GM18520 (cell line): ENCODE data around the gene TKTL1.

Experiments
- ATAC-seq: cut with Tn5 transposase; IDR thresholded peaks from one replicate; pipeline ENCODE4 v1.9.1; 2021; ENCODE audit not compliant: unreplicated experiment

The TKTL1 gene

DNA sequence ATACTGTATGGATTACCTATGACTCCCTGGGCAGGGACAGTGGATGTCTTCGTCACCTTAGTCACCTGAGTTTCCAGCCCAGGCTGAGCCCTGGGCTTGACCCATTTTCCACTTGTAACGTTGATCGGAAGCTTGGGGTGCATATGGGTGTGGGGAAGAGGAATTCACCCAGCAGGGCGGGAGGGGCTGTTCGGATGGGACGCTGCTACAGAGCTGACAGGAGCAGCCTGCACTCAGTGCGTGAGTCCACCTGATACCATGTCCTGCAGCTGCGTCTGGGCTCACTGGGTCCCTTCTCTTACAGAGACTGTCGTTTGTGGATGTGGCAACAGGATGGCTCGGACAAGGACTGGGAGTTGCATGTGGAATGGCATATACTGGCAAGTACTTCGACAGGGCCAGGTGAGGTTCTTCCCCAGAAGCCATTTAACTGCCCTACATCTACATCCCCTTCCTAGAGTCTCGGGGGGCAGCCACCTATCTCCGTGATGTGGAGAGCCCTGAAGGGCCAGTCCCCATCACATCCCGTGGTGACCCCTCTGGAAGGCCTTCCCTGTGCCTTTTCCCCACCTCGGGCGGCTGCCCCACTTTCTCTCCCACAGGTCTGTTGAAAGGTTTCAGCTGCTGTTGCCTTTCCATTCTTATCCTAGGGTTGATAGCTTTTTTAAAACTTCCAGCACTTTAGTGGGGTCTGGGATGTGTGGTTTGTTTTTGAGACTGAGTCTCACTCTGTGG is 13.6 kb downstream of the TKTL1 start:
- ATAC-seq = no peak

DNA sequence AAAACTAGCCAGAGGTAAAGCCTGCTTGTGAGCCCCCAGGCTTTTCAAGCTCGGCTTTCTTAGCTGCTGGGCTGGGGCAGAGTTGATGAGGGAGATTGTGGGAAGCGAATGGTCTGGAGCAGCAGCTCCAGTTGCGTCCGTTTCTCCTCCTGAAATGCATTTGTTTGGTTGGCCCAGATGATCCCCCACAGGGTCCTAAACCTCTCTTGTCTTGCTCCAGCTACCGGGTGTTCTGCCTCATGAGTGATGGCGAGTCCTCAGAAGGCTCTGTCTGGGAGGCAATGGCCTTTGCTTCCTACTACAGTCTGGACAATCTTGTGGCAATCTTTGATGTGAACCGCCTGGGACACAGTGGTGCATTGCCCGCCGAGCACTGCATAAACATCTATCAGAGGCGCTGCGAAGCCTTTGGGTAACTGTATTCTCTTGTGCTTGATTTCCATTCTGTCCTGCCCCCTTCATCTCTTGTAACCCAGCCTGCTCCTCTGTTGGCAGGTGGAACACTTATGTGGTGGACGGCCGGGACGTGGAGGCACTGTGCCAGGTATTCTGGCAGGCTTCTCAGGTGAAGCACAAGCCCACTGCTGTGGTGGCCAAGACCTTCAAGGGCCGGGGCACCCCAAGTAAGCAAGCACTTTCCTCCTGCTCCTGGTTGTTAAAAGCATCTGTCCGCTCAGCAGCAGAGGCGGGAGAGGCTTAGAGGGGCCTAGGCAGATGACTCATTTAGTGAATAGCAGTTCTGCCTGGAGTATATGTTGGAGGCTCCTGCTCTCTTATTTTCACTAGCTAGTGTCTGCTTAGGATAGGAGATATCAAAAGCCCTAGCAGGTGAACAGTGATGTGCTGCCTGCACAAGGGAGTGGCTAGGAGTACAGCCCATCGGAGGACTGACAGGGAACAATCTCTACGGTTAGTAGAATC is 15.3 kb downstream of the TKTL1 start:
- no peak for ATAC-seq

DNA sequence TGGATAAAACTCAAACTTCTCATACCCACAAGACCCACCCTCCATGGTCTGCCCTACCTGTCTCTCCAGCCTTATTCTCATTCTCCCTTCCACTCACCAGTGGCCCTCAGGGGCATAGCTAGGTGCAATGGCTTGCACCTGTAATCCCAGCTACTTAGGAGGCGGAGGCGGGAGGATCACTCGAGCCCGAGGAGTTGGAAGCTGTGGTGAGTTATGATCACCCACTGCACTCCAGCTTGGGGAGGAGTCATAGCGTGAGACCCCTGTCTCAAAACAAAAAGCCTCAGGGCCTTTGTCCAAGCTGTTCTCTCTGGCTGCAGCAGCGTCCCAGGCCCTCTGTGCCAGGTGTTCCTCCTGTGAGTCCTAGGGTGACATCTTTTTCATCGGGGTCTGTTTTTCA is 16.5 kb downstream of the TKTL1 start:
- ATAC-seq = no peak

DNA sequence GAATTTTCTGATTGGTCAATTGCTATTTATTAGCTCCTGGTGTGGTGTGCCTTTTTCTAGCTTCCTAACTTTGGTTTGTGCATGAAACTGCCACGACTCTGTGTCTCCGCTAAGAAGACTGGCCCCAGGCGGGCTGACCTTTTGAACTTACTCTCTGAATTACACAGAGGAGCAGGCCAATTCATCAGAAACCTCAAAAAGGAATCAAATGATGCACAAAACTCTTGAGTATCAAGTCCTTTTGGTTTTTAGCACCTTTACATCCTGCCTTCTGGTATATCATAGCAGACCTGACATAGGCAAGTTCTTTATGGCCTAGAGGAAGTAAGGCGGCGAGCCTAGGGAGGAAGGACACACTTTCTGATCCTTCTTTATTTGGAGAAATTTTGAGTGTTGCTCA is 17.6 kb downstream of the TKTL1 start:
- ATAC-seq = no peak

DNA sequence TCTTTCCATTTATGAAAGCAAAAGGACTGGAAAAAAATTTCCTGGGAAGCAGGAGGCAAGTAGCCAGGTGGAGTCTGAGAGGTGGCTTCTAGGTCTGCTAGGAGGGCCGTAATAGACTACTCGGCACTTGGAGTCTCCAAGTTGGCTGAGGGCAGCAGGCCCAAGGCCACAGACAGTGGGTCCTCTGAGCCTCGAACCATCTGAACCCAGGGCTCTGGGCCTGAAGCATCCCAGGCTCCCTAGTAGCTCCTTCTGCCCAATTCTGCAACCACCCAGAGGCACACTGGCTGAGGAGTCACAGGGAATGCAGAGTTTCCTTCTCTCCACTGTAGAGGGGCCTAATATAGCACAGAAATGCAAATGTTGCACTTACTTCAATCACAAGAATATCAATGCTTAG is 19.8 kb downstream of the TKTL1 start:
- ATAC-seq = no peak

DNA sequence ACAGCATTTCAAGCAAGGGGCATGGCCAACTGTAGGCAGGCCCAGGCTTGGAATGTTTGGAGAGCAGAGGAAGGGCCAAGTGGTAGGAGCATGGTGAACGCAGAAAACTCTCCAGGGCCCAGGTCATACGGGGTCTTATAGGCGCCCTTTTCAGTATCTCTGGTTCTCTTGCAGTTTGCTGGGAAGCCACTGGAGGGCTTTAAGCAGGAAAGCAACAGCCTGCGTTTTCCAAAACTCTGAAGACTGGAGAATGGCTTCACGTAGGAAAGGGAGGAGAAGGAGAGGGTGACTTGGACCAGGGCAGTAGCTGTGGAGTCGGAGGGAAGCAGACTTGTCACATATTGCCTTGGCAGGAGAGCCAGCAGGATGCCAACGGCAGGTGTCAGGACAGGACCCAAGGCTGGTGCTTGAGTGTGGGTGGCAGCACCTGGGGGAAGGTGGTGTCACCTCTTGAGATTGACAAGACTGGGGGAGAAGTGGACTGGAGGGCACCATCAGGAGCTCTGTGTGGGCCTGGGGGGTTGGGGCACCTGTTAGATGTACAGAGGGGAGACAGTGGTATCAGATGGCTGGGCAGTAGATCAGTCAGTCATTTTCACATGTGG is 21.9 kb downstream of the TKTL1 start:
- ATAC-seq = no peak

DNA sequence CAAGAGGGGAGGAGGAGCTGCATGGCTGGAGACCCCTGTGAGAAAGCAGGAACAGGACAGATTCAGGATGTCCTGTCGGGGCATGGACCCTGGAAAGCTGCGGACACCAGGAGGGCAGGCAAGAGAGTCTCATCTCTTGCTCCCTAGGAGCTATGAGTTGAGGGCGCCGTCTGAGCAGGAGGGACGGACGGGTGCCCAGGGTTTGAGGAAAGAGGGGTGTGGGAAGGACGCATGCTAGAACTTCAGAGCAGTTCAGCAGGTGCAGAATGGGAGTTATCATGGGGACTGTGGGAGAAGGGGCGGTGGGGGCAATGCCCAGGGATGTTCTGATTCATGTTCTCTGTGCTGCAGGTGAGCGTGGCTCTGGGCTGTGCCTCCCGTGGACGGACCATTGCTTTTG is 24.8 kb downstream of the TKTL1 start:
- no peak for ATAC-seq

DNA sequence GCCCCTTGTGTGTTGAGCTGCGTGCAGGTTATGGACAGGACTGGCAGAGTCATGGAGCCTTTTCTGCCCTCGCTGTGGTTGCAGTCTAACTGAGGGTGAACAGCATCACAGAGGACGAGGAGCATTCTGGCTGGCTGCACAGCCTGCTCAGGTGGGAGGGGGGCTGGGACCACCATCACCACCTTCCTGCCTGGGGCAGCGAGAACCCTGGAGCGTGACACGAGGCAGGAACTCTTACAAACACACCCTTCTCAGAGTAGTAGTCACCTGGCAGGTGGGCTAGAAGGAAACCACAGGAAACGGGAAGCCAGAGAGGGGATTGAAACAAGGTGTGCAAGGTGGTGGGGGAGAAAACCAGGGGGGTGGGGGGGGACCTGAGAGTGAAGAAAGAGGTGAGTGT is 25.6 kb downstream of the TKTL1 start:
- ATAC-seq = no peak

DNA sequence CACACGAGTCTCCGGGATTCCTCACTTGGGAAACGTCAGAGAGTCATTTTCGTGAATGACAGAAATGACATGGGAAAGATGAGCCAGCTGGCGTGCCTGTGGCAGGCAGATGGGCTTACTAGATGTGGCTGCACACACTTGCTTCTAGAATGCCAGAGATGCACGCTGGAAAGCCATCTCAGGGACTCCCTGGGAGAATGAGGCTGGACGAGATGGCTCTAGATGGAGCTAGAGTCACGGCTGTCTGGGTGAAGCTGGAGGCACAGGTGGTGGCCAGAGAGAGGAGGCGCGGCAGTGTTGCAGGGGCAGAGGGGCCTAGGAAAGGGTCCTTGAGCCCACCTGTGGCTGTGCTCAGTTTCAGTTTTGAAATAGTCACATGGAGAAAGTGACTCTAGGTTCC is 26.0 kb downstream of the TKTL1 start:
- ATAC-seq = no peak

DNA sequence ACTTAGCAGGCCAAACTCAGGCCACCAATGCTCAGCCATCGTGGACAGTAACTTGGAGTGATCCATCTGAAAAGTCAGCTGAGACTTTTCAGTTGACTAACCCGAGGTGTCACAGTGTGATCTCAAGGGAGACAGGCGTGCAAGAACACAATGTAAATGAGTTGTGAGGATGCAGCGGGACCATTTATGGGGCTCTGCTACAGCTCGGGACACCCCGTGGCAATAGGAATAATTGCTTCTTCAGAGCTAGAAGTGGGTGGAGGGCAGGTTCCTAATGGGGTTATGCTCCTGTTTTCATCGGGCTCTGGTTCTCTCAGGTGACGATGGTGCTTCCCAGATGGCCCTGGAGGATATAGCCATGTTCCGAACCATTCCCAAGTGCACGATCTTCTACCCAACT is 27.3 kb downstream of the TKTL1 start:
- ATAC-seq = no peak

DNA sequence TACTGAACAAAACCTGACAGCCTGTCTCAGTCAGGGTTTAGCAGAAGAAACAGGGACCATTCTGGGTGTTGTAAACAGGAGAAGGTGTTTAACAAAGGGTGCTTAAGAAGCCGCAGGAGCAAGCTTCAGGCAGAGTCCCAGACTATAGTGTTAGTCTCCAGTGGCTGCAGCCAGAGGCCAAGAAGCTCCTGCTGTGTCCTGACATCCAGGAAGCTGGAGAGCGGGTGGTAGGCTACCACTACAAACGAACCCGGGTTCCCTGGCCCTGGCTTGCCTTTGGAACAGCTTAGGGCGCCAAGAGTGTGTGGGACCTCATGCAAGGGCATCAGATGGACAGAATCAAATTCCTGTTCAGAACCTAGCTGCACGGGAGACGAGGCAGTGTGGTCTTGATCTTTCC is 27.9 kb downstream of the TKTL1 start:
- no peak for ATAC-seq

DNA sequence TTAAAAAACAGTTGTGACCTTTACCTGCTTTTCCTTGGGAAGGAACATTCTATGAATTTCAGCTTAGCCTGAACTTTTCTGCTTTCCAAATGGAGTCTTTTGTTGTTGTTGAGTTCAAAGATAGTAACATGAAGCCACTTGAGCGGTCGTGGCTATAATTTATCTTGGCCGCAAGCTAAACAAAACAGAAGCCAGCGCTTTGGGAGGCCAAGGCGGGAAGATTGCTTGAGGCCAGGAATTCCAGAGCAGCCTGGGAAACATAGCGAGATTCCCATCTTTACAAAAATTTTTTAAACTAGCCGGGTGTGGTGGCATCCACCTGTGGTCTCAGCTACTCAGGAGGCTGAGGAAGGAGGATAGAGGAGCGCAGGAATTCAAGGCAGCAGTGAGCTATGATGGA is 29.9 kb downstream of the TKTL1 start:
- no peak for ATAC-seq

DNA sequence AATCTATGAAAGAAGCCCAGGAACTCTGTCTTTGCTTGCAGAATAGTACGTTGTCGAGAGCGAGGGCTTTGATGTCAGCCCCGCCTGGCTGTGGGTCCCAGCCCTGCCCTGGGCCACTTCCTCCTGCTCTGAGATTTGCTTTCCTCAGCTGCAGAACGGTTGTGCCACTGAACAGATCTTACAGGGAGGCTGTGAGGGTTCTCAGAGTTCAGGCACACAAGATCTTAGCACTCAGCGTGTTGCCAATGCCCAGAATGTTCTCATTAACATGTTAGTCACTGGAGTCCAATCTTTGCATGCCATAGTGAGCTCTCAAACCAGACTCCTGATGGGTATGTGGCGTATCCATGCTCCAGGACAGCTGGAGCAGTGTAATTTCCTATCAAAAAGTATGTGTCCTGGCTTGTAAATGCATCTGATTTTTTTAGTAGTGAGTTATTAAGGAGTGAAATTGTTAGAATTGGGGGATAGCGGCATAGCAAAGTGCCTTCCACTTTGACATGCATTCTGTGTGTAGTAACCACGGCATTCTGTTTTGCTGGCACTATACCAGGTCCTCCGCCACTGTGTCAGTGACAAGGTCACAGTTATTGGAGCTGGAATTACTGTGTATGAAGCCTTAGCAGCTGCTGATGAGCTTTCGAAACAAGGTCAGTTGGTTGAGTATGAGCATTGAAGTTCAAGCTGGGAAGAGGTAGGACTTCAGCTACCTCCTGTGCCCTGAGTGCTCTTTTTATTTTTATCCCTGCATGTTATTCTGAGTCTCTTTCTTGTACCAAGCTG is 31.6 kb downstream of the TKTL1 start:
- no peak for ATAC-seq

DNA sequence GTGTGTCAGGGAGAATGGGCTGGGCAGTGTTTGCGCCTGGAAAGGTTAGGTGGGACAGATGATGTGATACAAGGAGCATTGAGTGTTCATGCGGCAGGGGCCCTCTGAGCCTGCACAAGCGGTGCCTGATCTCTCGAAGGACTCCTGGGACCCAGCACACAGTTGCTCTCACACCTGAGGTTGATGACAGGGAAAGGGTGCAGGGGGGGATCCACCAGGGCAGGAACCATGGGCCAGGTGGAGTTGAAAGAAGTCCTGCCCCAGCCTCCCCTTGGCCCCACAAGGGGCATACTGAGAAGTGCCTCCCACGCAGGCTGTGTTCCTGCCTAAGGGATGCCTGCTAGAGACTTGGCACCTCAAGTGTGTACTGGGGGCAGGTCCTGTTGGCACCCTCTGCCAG is 33.1 kb downstream of the TKTL1 start:
- ATAC-seq = no peak

DNA sequence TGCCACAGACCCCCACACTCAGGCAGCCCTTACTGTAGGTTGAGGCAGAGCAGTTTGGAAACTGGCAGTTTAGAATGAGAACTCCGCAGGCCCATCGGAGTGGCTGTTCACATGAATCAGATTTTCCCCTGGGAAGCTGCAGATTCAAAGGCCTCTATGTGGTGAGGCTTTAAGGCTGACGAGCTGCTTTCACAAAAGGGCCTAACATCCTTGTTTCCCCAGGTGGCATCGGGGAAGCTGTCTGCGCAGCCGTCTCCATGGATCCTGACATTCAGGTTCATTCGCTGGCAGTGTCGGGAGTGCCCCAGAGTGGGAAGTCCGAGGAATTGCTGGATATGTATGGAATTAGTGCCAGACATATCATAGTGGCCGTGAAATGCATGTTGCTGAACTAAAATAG is 33.7 kb downstream of the TKTL1 start:
- no peak for ATAC-seq

DNA sequence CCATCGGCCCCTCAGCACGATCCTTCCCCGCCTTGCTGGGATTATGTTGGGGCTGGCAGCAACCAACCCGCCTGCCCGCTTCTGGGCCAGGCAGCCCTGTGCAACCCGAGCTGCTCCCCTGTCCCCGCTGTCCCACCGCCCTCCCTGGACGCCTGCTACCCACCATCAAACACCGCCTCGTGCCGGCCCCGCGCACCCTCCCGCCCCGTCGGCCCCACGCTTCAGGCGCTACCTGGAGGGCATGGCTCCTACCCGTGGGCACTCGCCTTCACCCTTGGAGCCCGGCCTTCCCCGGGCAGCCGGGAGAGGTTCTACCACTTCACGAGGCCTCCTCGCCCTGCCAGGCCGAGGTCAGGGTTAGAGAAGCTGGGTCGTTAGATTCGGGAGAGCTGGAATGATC is 37.0 kb downstream of the TKTL1 start:
- ATAC-seq = no peak

DNA sequence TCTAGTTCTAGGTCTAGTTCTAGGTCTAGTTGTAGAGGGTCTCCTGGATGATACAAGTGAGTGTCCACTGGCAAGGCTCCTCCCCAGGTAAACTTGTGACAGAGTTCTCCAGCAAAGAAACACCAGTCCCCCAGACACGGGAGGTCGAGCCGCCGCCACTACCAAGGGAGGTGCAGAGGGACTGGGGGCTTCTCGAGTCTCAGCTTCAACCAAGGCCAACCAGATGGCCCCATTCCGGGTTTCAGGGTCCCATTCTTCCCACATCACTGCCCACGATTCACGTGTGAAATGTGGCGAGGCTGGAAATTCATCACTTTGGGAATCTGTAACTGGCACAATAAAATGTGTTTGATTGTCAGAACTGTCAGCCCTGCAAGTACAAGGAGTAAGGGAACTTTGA is 37.5 kb downstream of the TKTL1 start:
- no peak for ATAC-seq

DNA sequence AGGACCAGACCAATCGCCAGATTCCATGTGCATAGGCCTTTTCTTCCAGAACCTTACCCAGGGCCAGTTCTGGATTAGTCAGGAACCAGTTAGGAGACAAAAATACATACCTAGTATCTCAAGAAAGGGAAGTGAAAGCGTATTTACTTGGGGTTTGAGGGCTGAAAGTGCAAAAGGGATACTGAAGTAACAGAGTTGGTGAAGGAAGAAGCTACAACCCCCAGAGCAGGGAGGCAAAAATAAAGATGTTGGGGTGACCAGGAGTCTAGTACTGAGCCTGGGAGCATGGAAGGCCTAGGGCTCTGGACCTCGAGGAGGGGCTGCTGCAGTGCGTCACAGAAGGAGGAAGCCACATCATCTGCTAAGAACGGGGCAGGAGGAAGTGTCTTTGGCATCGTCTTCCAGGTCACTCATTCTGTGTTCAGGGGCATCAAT is 38.3 kb downstream of the TKTL1 start:
- no peak for ATAC-seq

DNA sequence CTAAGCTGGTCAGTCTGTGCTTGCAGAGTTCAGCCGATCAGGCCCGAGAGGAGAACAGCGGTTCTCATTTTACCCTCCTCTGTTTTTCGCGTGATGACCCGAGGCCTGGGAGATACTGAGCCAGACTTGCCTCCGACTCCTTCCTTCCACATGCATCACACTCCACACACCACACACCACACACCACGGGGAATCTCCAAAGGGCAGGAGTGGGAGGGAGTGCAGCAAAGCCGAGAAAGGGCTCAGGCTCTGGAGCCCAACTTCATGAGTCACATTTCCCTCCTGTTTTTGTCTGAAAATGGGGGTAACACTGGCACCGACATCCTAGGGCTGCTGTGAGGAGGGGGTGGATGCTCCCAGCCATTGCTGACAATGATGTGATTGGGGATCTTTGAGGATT is 38.9 kb downstream of the TKTL1 start:
- no peak for ATAC-seq

DNA sequence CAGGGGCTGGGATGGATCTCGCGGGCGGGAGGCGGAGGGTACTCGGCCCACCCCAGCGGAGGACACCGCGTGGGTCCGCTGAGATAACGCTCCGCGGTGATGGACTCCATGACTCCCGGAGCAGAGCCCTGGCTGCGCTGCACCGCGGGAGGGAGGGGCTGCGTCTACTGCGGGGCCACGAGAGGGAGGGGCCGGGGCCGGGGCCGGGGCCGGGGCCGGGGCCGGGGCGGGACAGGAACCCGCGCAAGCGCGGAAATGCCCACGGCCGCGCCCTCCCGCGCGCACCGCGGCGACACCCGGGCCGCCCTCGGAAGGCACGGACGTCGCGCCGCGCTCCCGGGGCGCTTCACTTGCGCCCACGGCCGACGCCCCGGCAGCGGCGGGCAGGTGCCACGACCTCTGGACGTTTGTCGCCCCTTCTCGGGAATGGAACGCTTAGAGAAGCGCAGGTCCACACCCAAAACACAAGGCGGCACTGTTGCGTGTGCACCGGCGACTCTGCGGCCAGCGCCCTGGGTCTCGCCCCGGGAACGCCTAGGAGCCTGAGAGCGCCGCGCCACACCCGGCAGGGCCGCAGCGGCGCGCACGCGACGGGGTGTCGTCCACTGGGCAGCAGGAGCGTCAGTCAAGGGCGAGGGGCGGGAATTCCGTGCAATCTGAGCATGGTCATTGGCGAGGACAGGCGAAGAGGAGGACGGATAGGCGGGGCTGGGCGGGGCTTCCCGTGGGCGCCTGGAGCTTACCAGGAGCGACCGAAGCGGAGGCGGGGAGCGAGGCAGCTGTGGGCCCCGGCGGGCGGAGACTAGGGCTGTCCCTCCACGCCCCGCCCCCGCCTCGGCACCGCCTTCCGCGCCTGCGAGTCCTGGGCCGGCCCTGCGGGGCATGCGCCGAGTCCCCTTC is 46.1 kb downstream of the TKTL1 start:
- ATAC-seq = peak; percentile 54
